Measurements from ENCODE around the gene ANKRD16.

- no peak for TF ChIP-seq EZH2 (IDR thresholded peaks at IDR 0.05)
- TF ChIP-seq POLR2AphosphoS5 (IDR thresholded peaks at IDR 0.05; ENCODE audit: borderline replicate concordance, low read depth, low read length): no peak
Measured at GRCh38 chr10:5919568-5919967, 29.9 kb upstream of the ANKRD16 start.

All from SK-N-MC (cell line).